Measurements from ENCODE around the gene PLA2G15. TPM values are rescaled to one million over a fixed set of nuclear protein-coding genes. Genes with fewer than 3 reads are reported as not detected.

PLA2G15 gene
- total RNA-seq, 1 donor from 2014 or later = 29.6 TPM

DNA sequence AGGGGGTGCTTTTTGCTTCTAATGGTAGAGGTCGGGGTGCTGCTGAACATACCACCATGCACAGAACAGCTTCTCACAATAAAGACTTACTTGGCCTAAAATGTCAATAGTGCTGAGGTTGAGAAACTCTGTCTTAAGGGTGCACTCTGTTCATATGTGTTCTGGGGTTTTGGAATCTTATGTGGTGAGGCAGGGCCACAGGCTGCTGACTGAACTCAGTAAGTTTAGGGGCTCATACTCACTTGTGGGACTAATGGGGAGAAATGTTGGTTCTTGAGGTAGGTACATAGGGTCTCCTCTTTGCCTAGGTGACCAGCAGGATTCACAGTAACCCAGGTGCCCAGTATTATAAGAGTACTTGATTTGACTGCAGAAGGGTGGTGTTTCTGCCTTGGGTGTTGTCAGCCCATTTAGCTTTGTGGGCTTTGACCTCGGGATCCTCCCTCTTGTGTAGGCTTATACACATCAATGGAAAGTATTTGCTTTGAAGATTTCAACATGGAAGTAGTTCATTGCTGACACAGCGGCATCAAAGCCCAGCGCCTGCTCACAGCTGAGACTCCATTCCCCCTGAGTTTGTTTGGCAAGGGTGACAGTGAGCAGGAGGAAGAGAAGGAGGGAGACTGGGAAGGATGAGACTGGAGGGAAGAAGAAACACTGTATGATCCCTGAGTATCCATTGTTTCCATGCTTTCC, 36.3 kb downstream of the PLA2G15 start:
- no peak for DNase-seq (ENCODE audit: low spot score)
- H3K9me3 Mint-ChIP-seq (ENCODE audit: low read depth) = no peaks in the 10 kb centered on the region
- no peaks in the 10 kb centered on the region for H3K27me3 Mint-ChIP-seq (ENCODE audit: low read depth)
- TF ChIP-seq, protein P1, sequence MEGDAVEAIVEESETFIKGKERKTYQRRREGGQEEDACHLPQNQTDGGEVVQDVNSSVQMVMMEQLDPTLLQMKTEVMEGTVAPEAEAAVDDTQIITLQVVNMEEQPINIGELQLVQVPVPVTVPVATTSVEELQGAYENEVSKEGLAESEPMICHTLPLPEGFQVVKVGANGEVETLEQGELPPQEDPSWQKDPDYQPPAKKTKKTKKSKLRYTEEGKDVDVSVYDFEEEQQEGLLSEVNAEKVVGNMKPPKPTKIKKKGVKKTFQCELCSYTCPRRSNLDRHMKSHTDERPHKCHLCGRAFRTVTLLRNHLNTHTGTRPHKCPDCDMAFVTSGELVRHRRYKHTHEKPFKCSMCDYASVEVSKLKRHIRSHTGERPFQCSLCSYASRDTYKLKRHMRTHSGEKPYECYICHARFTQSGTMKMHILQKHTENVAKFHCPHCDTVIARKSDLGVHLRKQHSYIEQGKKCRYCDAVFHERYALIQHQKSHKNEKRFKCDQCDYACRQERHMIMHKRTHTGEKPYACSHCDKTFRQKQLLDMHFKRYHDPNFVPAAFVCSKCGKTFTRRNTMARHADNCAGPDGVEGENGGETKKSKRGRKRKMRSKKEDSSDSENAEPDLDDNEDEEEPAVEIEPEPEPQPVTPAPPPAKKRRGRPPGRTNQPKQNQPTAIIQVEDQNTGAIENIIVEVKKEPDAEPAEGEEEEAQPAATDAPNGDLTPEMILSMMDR (IDR thresholded peaks at IDR 0.05) = no peak
- H3K36me3 Mint-ChIP-seq (ENCODE audit: low read depth) = peaks cover 14% of the 10 kb centered on the region
- no peak overlapping the region for H3K4me3 Mint-ChIP-seq (ENCODE audit: unreplicated experiment)
- H3K27ac Mint-ChIP-seq (ENCODE audit: unreplicated experiment) = peak overlapping the region; percentile 42
- peaks cover 6% of the 10 kb centered on the region for H3K4me1 Mint-ChIP-seq (ENCODE audit: low read depth)

DNA sequence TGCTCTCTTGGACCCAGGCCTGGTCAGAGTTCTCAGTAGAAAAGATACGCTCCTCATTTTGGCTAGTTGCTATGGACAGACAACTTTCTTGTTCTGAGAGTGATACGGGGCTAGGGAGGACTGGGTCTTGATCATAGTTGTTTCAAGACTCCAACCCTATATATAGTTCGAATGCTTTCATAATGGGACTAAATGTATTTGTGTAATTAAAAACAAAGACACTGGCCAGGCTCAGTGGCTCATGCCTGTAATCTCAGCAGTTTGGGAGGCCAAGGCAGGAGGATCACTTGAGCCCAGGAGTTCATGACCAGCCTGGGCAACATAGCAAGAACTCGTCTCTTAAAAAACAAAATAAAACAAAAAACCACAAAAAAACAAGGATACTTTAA, 36.9 kb downstream of the PLA2G15 start:
- DNase-seq (ENCODE audit: low spot score) = no peak
- peaks cover 17% of the 10 kb centered on the region for H3K36me3 Mint-ChIP-seq (ENCODE audit: low read depth)
- TF ChIP-seq, protein P1 (IDR thresholded peaks at IDR 0.05) = no peak
- H3K4me1 Mint-ChIP-seq (ENCODE audit: low read depth) = peaks cover 9% of the 10 kb centered on the region
- no peak overlapping the region for H3K4me3 Mint-ChIP-seq (ENCODE audit: unreplicated experiment)
- H3K27ac Mint-ChIP-seq (ENCODE audit: unreplicated experiment) = peak overlapping the region; percentile 42
- H3K9me3 Mint-ChIP-seq (ENCODE audit: low read depth) = no peaks in the 10 kb centered on the region
- H3K27me3 Mint-ChIP-seq (ENCODE audit: low read depth) = no peaks in the 10 kb centered on the region

DNA sequence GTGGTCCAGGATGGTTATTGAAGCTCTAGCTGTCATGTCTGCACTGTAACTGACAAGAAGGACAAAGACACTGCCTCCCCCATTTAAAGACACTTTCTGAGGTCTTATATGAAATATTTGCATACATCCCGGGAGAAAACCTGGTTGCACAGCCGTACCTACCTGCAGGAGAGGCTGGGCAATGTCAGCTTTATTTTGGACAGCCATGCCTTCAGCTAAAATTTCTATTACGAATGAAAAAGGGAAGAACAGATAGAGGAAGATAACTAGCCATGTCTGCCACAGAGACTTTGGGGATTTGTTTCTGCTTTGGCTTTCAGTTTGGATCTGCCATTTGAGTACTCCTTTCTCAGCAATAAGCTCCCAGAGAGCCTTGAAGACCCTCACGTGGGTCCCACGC, 38.2 kb downstream of the PLA2G15 start:
- TF ChIP-seq, protein P1 (IDR thresholded peaks at IDR 0.05) = no peak
- Mint-ChIP-seq H3K36me3 (ENCODE audit: low read depth) (peaks cover 22% of the 10 kb centered on the region), H3K27ac (ENCODE audit: unreplicated experiment) (no peak overlapping the region), H3K4me3 (ENCODE audit: unreplicated experiment) (no peak overlapping the region), H3K4me1 (ENCODE audit: low read depth) (peaks cover 22% of the 10 kb centered on the region), H3K27me3 (ENCODE audit: low read depth) (no peaks in the 10 kb centered on the region), H3K9me3 (ENCODE audit: low read depth) (no peaks in the 10 kb centered on the region)
- DNase-seq (ENCODE audit: low spot score) = no peak

DNA sequence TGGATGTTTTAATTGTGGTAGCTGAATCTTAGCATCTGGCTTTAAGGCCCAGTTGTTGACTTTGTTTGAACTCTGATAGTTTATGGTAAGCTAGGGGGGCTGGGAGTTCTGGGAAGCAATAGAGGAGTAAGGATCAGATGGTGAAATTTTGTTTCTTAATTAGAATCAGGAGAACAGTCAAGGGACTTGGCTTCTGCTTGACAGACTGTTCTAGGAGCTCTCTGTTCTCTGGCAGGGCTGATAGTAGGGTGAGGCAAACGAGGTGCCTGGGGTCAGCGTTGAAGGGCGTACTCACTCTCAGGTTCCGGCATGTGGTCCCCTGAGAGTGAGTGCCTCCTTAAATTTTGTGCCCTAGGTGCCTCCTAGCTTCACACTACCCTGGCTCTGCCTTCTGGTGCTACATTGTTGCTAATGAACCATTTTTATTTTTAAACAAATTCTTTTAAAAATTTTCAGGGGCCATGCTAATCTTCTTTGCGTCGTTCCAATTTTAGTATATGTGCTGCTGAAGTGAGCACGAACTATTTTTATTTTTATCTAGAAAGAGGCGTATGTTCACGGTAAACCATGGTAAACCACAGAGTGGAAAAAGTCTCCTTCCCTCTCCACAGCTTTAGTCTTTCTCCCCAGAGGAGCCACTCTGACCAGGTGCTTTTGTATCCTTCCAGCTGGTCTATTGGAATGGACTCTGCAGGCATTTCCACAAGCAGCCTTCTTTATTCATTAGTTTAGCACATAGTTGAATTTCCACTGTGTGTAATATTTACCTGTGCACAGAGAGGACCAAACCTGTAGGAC, 38.8 kb downstream of the PLA2G15 start:
- Mint-ChIP-seq H3K4me3 (ENCODE audit: unreplicated experiment) (no peak overlapping the region), H3K4me1 (ENCODE audit: low read depth) (peaks cover 25% of the 10 kb centered on the region), H3K27me3 (ENCODE audit: low read depth) (no peaks in the 10 kb centered on the region), H3K27ac (ENCODE audit: unreplicated experiment) (peak overlapping the region; percentile 9), H3K36me3 (ENCODE audit: low read depth) (peaks cover 22% of the 10 kb centered on the region), H3K9me3 (ENCODE audit: low read depth) (no peaks in the 10 kb centered on the region)
- DNase-seq (ENCODE audit: low spot score) = no peak
- TF ChIP-seq, protein P1 (IDR thresholded peaks at IDR 0.05) = no peak

DNA sequence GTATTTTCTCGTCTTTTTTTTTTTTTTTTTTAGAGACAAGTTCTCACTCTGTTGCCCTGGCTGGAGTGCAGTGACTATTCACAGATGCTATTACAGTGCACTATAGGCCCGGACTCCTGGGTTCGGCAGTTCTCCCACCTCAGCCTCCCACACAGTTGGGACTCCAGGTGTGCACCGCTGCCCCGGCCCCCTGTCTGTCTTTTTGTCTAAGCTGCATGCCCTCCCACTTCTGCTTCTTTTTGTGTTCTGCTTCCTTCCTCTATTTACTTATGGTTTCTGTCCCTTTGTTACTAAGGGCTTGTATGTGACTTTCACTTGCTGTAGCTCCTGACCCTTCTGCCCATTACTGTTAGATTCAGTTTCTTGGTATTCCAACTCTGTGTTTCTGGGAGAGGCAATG, 39.7 kb downstream of the PLA2G15 start:
- Mint-ChIP-seq H3K36me3 (ENCODE audit: low read depth) (peaks cover 22% of the 10 kb centered on the region), H3K4me3 (ENCODE audit: unreplicated experiment) (no peak overlapping the region), H3K27me3 (ENCODE audit: low read depth) (no peaks in the 10 kb centered on the region), H3K9me3 (ENCODE audit: low read depth) (no peaks in the 10 kb centered on the region), H3K27ac (ENCODE audit: unreplicated experiment) (no peak overlapping the region), H3K4me1 (ENCODE audit: low read depth) (peaks cover 33% of the 10 kb centered on the region)
- DNase-seq (ENCODE audit: low spot score) = no peak
- TF ChIP-seq, protein P1 (IDR thresholded peaks at IDR 0.05) = no peak

All from chondrocyte (in vitro differentiated cells).